ENCODE measurements around the gene BIK.
"Not testable (repeated sequence)": the region's sequence is repeated elsewhere in the genome, so short reads cannot be mapped to it uniquely, and the experiment has no call there.

Gene BIK

GRCh38 chr22:43110444-43110926, at the start of gene BIK:
BIK (plus strand) TSS chr22:43110750; CDS start chr22:43124023, 13,273 bp downstream.
- DNase-seq = peak; percentile 56

DNA sequence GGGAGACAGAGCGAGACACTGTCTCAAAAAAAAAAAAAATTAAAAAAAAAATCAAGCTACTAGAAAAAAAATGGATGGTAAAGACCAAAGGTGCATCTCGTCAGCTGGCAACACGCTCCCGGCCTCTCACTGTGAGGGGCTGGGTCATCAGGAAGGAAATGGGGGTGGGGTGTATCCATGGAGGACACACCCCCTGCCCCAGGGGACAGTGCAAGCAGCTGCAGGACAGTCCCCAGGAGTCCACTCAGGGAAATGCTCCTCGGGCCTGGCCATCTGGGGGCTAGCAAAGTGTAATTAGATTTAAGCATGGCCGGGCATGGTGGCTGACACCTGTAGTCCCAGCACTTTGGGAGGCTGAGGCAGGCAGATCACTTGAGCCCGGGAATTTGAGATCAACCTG, 44.4 kb upstream of the BIK start:
- DNase-seq = no peak

GRCh38 chr22:43066844-43067385, 43.6 kb upstream of the BIK start:
- no peak for DNase-seq

- DNase-seq = no peak
Observed at GRCh38 chr22:43077121-43077877, 33.3 kb upstream of the BIK start.

- no peak for DNase-seq
Observed at GRCh38 chr22:43078522-43078921, 32.0 kb upstream of the BIK start.

GRCh38 chr22:43079742-43080141, 30.8 kb upstream of the BIK start:
- no peak for DNase-seq

DNA sequence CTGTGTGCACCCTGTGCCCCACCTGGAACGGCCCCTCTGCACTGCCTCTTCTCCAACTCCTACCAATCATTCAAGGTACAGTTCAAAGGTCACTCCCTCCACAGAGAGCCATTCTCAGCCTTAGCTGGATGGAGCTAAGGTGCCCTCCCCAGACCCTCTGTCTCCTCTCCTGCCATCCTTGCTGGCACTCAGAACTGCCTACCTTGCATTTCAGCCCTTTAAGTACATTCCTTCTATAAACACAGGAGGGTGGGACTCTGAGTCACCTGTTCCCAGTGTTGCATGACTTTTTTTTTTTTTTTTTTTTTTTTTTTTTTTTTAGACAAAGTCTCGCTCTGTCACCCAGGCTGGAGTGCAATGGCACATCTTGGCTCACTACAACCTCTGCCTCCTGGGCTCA, 29.9 kb upstream of the BIK start:
- no peak for DNase-seq

- DNase-seq = no peak
Observed at GRCh38 chr22:43081968-43082367, 28.6 kb upstream of the BIK start.

DNA sequence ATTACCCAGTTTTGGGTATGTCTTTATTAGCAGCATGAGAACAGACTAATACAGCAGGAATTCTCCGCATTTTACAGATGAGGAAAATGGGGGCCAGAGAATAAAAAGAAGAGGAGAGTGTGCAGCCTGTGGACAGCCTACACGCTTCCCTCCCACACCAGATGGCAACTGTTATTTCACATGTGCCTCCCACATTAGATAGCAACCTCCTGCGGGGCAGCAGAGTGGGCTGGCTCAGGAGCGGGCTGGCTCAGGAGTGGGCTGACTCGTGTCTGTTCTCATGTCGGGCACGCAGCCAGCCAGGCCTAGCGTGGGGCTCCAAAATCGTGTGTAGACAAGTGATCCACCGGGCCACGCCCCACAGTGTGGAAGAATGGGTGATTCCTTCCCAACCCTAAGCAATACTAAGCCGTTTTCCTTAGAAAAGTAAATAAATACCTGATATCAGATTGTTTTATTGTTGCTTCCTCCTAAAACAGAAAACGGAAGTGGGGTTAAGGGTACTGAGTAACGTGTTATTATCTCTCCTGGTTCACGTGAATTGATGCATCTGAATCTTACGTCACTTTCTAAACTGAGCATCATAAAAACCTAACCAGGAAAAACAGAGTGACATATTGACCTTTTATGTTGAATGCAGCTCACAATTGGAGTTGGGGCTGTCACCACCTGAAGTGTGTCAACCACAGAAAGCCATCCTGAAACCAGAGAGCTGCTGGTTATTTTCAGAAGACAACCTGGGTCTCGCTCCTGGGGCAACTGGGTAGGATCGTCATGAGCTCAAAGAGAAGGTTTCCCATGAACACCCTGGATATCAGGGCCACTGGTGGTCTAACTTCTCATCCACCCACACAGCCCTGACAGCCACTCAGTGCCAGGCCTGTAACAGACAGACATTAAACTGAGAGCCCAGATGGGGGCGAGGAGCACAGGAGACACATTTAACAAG, 24.6 kb upstream of the BIK start:
- no peak for DNase-seq

DNA sequence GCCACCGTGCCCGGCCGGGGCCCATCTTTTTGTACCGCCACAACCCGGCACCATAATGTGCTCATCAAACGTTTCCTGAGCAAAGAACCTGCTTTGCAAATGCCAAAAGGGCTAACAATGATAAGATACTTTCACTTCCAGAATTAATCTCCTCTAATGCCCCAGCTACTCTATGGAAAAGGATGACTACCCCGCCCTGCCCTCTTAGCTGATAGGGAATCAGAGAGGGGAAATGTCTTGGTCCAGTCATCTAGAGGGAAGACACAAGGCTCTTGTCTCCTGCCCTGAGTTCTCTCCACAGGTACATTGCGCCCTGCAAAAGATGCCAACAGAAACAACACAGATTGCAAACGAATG, 21.9 kb upstream of the BIK start:
- no peak for DNase-seq

GRCh38 chr22:43088984-43089717, 21.4 kb upstream of the BIK start, which contains the start of gene TTLL1:
TTLL1 (minus strand) TSS chr22:43089391; CDS start chr22:43075586, 13,805 bp downstream.
- DNase-seq = peak; percentile 85

DNA sequence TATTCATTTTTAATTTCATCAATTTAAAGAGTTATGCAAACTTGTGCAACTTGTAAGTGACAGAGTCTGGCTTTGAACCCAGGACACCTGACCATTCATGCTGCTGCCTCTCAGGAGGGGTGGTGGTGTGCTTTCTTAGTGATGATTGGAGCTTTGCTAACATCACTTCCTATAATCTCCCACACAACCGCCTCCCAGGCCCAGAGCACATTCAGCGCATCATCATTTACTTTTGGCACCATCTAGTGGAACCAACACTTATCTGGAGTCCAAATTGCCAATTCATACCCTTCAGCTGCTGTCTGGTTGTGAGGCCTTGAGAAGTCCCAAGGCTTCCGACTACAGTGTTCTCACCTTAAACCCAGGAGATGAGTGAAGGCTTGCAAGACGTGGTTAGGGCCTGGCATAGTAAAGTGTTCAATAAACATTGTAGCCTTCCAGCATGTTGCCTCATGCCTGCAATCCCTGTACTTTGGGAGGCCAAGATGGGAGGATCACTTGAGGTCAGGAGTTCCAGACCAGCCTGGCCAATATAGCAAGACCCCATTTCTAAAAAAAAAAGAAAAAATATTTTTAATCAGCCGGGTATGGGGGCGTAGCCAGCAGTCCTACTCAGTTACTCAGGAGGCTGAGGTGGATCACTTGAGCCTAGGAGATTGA, 20.3 kb upstream of the BIK start:
- DNase-seq = peak; percentile 53

DNA sequence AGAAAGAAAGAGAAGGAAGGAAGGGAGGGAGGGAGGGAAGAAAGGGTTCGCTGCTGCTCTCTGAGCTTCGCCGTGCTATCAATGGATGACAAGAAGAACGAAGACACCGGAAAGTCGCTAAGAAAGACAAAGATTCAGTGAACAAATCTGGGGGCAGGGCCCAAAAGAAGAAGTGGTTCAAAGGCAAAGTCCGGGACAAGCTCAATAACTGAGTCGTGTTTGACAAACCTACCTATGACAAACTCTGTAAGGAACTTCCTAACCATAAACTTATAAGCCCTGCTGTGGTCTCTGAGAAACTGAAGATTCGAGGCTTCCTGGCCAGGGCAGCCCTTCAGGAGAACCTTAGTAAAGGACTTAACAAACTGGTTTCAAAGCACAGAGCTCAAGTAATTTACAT, 18.5 kb upstream of the BIK start:
- no peak for DNase-seq

DNA sequence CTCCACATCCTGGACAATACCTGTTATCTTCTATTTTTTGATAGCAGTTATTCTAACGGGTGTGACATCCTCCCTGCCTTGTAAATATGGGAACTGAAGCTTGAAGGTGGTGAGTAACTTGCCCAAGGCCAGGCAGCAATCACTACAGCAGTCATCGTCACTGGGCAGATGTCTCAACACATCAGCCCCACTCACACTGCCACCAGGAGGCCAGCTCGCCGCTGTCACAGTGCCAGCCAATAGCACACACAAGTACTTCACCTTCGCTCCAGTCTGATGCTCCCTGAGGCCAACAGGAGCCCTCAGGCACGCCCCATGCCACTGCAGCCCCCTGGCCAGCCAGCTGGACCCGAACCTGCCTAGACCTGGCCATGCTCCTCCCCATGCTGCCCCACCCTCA, 16.5 kb upstream of the BIK start:
- peak; percentile 58 for DNase-seq

DNA sequence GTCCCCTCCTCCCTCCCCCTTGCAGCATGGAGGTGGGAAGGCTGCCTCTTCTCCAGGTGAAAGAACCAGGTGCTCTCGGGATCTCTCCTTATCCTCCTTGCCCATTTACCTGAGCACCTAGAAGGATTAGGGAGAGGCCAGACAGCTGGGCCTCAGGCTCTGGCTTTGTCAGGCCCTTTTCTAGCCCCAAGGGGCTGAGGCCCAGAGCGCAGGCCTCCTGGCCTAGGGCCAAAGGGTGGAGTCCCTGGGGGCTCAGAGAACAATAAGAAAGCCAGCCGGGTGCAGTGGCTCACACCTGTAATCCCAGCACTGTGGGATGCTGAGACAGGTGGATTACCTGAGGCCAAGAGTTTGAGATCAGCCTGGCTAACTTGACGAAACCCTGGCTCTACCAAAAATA, 16.0 kb upstream of the BIK start:
- no peak for DNase-seq

GRCh38 chr22:43096420-43096819, 14.1 kb upstream of the BIK start:
- no peak for DNase-seq

DNA sequence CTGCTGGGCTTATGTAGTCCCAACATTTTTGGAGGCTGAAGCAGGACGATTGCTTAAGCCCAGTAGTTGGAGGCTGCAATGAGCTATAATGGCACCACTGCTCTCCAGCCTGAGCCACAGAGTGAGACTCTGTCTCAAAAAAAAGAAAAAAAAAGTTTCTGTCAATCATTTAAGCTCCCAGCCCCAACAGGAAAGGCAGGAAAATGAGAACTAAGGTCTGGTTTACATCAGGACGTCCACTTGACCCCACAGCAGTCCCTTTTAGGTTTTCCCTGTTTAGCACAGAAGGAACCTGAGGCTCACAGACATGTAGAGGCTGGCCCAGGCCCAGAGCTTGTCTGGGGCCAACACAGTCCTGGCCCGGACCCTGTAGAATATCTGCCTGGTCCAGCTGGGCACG, 12.2 kb upstream of the BIK start:
- DNase-seq = no peak

GRCh38 chr22:43099095-43099494, 11.5 kb upstream of the BIK start:
- DNase-seq = no peak

DNA sequence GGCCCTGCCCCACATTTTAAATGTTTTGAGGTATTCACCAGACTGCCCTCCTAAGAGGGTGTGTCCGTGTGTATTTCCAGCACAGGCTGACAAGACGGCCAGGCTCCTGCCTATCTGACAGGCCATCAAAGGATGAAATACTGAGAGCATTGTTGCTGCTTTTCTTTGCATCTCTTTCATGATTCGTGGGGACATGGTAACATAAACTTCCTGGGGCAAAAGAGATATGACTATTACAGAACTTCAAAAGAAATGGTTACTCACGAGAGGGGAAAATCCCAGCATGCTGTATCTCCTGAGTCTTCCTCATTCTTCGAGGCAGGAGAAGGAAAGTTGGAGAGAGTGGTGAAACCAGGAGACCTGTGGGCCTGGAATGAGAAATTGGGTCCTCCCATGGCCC, 10.3 kb upstream of the BIK start:
- no peak for DNase-seq

GRCh38 chr22:43101306-43101705, 9.2 kb upstream of the BIK start:
- DNase-seq = no peak

- DNase-seq = peak; percentile 48
Observed at GRCh38 chr22:43104056-43104625, 6.4 kb upstream of the BIK start.

- not testable (repeated sequence) for DNase-seq
Observed at GRCh38 chr22:43104950-43105349, 5.6 kb upstream of the BIK start.

Measured in CD4-positive, alpha-beta T cell treated with Interleukin-15 for 1 hour (primary cell).